NCI-H146 treated with DMSO at 0.1 percent for 48 hours (cell line): Measurements from ENCODE around the gene ELP2.
"Not testable (repeated sequence)": the region's sequence is repeated elsewhere in the genome, so short reads cannot be mapped to it uniquely, and the experiment has no call there.

Source experiments
- DNase-seq: peaks from one replicate; lab custom pipeline; 2025; ENCODE audit not compliant: unreplicated experiment; lab: John Stamatoyannopoulos, UW

The ELP2 gene

GRCh38 chr18:36187193-36187825 lies 57.6 kb downstream of the ELP2 start, which contains the start of gene MOCOS:
Gene MOCOS, plus strand, starts transcription at chr18:36187497. Its CDS starts 43 bp downstream, at chr18:36187540.
- no peak for DNase-seq

DNA sequence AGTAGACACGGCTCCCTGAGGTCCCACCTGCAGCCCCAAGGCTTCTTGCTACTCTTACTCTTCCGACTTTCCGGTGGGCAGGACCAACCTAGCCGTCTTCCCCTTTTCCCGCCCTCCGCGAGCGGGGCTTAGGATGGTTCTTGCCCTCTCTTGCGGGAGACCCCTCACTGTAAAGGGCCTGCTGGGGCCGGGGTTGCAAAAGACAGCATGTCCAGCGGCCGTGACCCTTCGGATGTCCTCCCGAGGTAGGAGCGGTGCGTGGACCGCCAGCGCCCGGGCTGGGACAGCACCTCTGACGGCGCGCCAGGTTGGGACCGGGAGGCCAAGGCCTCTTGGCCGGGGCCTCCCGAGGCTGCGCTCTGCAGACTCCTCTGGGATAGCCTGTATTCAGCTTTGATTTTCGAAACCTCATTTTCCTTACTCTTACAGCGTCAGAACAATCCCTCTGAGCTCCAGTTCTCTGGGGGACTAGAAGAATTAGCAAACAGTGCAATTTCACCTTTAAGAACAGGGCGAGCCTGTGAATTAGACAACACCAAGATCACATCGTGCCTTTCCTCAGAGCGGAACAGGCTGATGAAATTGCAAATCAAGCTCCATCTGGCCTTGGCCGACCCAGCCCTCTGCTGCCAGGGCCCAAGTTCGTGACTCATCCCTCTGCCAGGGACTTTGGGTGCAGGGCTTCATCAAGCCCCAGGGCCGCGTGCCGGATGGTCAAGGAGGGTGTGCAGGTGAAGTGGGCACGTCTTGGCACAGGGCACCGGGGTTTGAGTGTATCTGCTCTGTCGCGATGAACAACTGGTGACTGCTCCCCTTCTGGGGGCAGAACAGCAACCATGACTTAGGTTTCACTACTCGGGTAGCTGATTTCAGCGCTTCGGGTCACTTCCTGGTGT lies 58.4 kb downstream of the ELP2 start:
- no peak for DNase-seq

DNA sequence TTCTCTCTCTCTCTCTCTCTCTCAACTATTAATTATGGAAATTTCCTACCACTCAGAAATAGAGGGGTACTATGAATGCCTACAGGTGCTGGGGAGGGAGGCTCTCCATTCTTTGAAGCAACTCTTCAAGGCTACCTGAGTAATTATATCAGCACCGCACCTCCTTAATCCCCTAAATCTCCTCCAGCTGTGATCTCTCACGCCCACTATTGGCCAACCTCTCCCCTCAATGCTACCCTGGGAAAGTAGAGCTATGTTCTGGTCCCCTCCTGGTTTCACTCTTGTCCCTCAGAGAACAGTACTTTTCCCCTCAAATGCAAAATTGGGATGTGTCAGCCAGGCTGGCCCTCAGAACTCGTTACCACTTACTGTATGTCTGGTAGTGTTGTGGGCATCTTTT lies 59.2 kb downstream of the ELP2 start:
- DNase-seq: no peak

DNA sequence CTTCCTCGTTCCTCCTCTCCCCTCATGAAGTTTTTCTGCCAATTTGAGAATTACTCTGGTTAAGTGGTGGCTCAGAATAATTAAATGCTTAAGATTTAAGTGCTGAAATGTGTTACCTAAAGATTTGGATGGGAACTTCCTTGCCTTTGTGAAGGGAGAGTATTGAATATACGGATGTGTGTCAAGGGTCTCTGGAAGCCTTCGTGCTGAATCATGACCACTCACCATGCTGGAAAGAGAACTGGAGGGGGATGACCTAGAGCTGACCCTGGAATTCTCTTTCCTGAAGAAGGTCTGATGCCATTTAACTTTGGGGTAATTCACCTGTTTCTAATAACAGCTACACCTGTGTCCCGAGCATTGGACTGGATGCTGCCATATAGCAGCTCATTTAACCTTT lies 59.8 kb downstream of the ELP2 start:
- DNase-seq: no peak

- DNase-seq: no peak
Observed at GRCh38 chr18:36191286-36191685, 61.6 kb downstream of the ELP2 start.

DNA sequence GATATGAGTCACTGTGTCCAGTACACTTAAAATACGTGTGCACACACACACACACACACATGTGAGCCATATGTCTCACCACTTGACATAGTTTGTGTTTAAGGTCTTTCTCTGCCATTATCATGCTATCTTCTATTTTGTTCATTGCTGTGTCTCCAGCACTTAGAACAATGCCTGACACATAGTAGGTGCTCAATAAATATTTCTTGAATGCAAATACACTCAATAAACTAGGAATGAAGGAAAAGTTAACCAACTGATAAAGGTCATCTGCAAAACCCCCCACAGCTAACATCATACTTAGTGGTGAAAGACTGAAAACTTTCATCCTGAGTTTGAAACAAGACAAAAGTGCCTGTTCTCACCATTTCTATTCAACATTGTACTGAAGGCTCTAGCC lies 62.0 kb downstream of the ELP2 start:
- DNase-seq: no peak

GRCh38 chr18:36194600-36195315 lies 65.1 kb downstream of the ELP2 start:
- DNase-seq: no peak

DNA sequence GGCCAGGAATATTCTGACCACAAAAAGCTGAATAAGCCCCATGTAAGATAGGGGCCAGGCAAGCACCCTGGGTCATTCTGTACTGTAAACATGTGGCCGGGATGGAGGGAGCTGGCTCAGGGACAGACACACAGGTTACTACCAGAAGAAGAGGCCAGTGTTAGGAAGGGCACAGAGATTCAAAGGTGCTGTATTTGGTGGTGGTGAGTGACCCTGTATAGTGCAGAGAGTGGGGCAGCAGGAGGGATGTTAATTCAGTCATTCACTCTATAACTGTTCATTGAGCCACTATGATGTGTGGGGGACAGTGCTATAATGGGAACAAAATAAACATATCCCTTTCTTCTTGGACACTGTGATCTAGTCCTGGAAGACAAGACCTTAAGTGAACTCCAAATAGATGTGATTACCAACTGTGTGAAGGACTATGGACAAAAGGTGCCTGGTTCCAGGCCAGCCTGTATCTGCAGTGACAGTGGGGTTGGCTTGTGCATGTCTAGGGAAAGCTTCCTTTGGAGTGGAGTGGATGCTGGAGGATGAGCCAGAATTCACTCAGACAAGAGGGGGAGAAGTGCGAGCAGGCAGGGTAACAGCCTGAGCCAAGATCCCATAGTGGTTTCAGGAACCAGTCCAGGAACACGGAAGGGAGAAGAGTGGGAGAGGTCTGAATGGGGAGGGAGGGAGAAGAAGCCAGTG lies 65.9 kb downstream of the ELP2 start:
- DNase-seq: no peak

GRCh38 chr18:36196238-36196995 lies 66.7 kb downstream of the ELP2 start:
- no peak for DNase-seq

DNA sequence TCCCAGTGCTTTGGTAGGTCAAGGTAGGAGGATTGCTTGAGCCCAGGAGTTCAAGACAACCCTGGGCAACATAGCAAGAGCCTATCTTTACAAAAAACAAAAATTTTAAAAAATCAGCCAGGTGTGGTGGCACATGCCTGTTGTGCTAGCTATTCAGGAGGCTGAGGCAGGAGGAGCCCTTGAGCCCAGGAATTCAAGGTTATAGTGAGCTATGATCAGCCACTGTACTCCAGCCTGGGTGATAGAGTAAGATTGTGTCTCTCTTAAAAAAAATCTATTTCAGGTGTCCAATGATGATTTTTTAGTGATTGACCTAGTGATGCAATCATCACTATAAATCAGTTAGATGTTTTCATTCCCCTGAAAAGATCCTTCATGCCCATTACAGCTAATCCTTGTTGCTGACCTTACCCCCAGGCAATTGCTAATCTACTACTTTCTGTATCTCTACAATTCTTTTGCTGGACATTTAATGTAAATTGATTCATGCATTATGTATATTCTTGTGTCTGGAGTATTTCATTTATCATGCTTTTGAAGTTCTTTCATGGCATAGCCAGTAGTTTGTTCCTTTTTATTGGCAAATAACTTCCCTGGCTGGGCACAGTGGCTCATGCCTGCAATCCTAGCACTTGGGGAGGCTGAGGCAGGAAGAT lies 67.9 kb downstream of the ELP2 start:
- DNase-seq: no peak

- no peak for DNase-seq
Observed at GRCh38 chr18:36199691-36200295, 70.1 kb downstream of the ELP2 start.

GRCh38 chr18:36200354-36200771 lies 70.7 kb downstream of the ELP2 start:
- DNase-seq: no peak

DNA sequence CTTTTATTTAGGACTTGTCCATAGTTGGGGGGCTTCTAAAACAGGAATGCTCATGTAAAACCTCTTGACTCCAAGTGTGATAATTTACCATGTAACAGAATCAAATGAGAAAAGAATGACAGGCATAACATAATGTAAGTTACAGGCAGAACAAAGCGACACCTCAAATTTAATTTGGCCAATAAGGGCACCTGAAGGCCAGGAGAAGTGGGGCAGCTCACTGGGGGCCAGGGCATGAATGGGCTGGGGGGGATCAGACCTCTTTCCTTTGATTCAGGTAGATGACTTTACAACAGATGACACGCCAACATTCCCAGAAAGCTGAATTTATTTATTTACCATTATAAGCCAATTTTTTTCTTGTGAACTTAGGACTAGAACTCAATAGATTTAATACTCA lies 72.1 kb downstream of the ELP2 start:
- no peak for DNase-seq

DNA sequence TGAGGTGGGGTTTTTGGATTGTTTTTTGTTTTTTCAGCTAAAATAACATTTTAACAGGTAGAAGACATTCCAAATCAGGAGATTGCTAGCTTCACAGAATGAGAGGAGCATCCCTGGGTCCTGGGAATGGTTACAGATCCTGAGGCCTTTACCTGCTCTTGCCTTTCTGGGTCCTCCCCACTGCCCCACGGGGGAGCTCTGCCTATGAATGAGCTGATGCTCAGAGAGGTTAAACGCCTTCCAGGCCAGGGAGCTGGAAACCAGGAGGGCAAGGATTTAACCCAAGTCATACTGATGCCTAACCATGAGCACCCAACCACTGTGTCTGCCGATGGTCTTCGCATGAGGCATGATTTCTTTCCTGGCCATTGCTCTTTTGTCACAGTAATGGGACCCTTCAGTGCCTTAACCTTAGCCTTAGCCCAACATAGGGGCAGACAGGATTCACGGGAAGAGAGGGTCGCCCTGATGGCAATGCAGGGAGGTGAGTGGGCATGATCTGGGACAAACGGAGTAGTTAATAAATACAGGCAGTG lies 73.7 kb downstream of the ELP2 start:
- DNase-seq: no peak

DNA sequence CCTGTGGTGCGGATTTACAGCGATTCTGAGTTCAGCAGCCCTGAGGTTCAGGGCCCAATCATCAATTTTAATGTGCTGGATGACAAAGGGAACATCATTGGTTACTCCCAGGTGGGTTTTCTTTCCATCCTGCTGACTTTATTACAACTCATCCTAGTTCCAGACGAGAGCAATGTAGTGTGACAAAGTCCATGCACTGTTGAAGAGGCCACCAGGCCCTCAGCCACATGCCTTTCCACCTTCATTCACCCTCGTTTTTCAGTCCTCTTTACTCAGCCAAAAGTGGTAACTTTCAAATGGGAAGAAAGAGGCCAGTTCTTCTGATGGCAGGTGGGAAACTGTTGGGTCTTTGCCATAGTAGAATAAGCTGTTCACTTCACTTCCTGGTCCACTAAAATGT lies 75.5 kb downstream of the ELP2 start:
- no peak for DNase-seq

DNA sequence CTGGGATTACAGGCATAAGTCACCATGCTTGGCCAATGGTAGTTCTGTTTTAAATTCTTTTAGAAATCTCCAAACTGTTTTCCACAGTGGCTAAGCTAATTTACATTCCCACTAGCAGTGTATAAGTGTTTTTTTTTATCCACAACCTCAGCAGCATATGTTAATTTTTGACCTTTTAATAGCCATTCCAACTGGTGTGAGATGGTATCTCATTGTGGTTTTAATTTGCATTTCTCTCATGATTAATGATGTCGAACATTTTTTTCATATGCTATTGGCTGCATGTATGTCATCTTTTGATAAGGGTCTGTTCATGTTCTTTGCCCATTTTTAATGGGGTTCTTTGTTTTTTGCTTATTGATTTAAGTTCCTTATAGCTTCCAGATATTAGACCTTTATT lies 77.6 kb downstream of the ELP2 start:
- no peak for DNase-seq

DNA sequence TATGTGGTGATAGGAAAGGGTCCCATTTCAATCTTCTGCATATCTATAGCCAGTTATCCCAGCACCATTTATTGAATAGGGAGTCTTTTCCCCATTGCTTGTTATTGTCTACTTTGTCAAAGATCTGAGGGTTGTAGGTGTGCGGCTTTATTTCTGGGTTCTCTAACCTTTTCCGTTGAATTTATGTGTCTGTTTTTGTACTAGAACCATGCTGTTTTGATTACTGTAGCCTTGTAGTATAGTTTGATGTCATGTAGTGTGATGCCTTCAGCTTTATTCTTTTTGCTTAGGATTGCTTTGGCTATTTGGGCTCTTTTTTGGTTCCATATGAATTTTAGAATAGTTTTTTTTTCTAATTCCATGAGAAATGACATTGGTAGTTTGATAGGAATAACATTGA lies 78.3 kb downstream of the ELP2 start:
- not testable (repeated sequence) for DNase-seq

DNA sequence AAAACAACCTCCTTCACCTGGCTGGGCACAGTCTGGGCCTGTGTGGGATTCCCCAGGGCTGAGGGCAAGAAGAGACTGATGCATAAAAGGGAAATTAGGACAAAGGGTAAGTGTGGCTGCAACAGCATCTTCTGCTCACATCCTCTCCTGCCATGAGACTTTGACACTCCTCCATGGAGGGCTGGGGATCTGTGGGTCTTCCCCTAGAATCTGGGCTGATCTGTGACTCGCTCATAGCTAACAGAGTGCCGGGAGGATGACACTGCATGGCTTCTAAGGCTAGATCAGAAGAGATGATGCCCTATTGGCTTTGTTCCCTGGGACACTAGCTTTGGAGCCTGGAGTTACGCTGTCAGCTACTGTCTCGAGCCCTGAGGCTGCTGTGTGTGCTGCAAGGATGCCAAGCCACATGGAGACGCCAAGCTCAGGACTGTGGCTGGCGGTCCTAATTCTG lies 81.9 kb downstream of the ELP2 start:
- no peak for DNase-seq
